ENCODE measurements around the gene CACNA1C. TPM values are rescaled to one million over a fixed set of nuclear protein-coding genes. Genes with fewer than 3 reads are reported as not detected.

CACNA1C gene
- total RNA-seq, 4 donors from 2014 or later: 0.38 to 2.4 (median 1.4) TPM

- intact Hi-C loops (cut with DNase I; ENCODE audit: low total_unique reads): no loop called here
- TF ChIP-seq POLR2A (IDR thresholded peaks at IDR 0.05) (no peak), CTCF (IDR thresholded peaks at IDR 0.05) (no peak)
- peak in 1 of 2 donors; percentile 46 for DNase-seq (ENCODE audit: low spot score in 2 of 2)
- 67 to 77% methylated on average over 14 of the region's 14 CpGs for WGBS, 2 donors
- H3K4me3 ChIP-seq (ENCODE audit: low read depth, poor library complexity, severe bottlenecking): no peak overlapping the region
Measured at GRCh38 chr12:2690348-2691005, 637.7 kb downstream of the CACNA1C start.

- 22 to 34% methylated on average over 28 of the region's 28 CpGs for WGBS, 2 donors
- intact Hi-C loops (cut with DNase I; ENCODE audit: low total_unique reads): no loop called here
- DNase-seq (ENCODE audit: low spot score in 2 of 2): peak in 1 of 2 donors; percentile 79
- H3K4me3 ChIP-seq (ENCODE audit: low read depth, poor library complexity, severe bottlenecking): no peak overlapping the region
- TF ChIP-seq CTCF (IDR thresholded peaks at IDR 0.05) (no peak), POLR2A (IDR thresholded peaks at IDR 0.05) (no peak)
Measured at GRCh38 chr12:2691006-2691344, 638.2 kb downstream of the CACNA1C start.

GRCh38 chr12:2691345-2692071, 638.7 kb downstream of the CACNA1C start:
- TF ChIP-seq CTCF (IDR thresholded peaks at IDR 0.05) (no peak), POLR2A (IDR thresholded peaks at IDR 0.05) (no peak)
- intact Hi-C loops (cut with DNase I; ENCODE audit: low total_unique reads): no loop called here
- no peak overlapping the region for H3K4me3 ChIP-seq (ENCODE audit: low read depth, poor library complexity, severe bottlenecking)
- 6 to 15% methylated on average over 38 to 48 of the region's 62 CpGs for WGBS, 2 donors
- DNase-seq (ENCODE audit: low spot score in 2 of 2): peak in 1 of 2 donors; percentile 69

DNA sequence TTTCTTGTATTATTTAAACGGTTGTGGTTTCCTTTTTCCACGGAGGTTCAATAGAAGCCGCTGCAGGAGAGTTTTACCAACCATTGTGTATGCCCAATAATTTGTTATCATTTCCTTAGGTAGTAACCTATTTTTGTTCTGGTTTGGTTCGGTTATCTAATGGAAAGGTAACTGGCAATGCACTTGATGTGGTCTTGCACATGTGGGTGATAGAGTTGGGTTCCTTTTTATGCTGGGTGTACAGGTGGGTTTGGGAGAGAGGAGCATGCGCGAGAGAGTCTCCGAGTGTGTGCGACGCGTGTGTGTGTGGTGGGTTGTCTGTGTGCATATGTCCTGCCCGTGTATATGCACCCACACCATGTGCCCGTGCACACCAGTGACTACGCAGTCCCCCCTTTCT, 639.3 kb downstream of the CACNA1C start:
- DNase-seq (ENCODE audit: low spot score in 2 of 2): peak in 1 of 2 donors; percentile 62
- 61 to 67% methylated on average over 13 of the region's 13 CpGs for WGBS, 2 donors
- no peak overlapping the region for H3K4me3 ChIP-seq (ENCODE audit: low read depth, poor library complexity, severe bottlenecking)
- intact Hi-C loops (cut with DNase I; ENCODE audit: low total_unique reads): no loop called here
- no peak for TF ChIP-seq POLR2A (IDR thresholded peaks at IDR 0.05)
- no peak for TF ChIP-seq CTCF (IDR thresholded peaks at IDR 0.05)

DNA sequence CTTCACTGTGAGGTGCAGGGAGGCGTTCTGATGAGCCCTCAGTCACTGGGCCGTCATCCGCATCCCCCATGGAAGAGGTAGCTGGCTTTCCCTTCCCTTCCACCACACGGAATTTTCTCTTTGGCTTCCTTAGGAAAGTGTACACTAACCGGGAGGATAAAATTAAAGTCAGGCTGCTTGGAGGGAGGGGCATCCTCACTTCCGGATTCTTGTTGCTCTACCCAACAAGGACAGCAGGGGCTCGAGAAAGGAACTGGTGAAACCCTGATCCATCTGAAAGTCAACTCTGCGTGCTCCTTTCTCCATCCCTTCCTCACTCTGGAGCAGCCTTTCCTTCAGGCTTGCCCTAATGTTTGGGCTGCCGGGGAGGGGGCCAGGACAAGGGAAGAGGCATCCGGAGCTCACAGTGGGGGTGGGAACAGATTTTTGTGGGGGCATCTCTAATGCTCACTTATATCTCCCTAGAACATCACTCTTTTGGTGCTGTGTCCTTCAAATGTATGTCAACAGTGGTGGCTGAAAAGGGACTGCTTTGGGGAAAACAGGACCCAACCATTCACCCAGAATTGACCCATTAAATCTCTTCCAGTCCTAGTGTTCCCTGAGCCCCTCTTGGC, 640.6 kb downstream of the CACNA1C start:
- TF ChIP-seq POLR2A (IDR thresholded peaks at IDR 0.05) (no peak), CTCF (IDR thresholded peaks at IDR 0.05) (no peak)
- intact Hi-C loops (cut with DNase I; ENCODE audit: low total_unique reads): no loop called here
- H3K4me3 ChIP-seq (ENCODE audit: low read depth, poor library complexity, severe bottlenecking): no peak overlapping the region
- 51 to 57% methylated on average over 10 of the region's 10 CpGs for WGBS, 2 donors
- DNase-seq (ENCODE audit: low spot score in 2 of 2): no peak
